Tibial artery (tissue), 4 donors: ENCODE results near the gene MYOD1.

Experiments
- DNase-seq, 2 donors: peaks; one replicate each; pipeline ENCODE4 v3.0.0-alpha.2; 2019
- H3K27ac ChIP-seq, 2 donors: fragments of 200-600 bp; sonication (generic) in 1 of 2; 1 replicate in 1 of 2; 2 replicates in 1 of 2; pipeline ENCODE4 v1.5.1; 2018 to 2019; ENCODE audit warnings: mild to moderate bottlenecking in 1 of 2
- H3K27me3 ChIP-seq, 2 donors: fragments of 200-600 bp; sonication (generic) in 1 of 2; one replicate each; pipeline versions ENCODE4 v1.5.1 to v1.6.0; 2016 to 2019
- H3K36me3 ChIP-seq, 3 donors: fragments of 200-600 bp; sonication (generic) in 2 of 3; one replicate each; pipeline ENCODE4 v1.5.1; 2016 to 2019; ENCODE audit warnings: mild to moderate bottlenecking in 2 of 3
- H3K4me1 ChIP-seq, 4 donors: fragments of 200-600 bp; sonication (generic) in 2 of 4; 1 replicate in 3 of 4; 2 replicates in 1 of 4; pipeline ENCODE4 v1.5.1; 2016 to 2019
- H3K4me3 ChIP-seq, 2 donors: fragments of 200-600 bp; sonication (generic) in 1 of 2; 1 replicate in 1 of 2; 2 replicates in 1 of 2; pipeline ENCODE4 v1.5.1; 2018 to 2019; ENCODE audit warnings: mild to moderate bottlenecking in 2 of 2
- H3K9me3 ChIP-seq, 3 donors: fragments of 200-600 bp; sonication (generic) in 1 of 3; one replicate each; pipeline ENCODE4 v1.5.1; 2016 to 2019
- intact Hi-C: fragments of 100-400 bp; cut with DNase I; formaldehyde crosslinking; loops from one replicate; pipeline ENCODE4 v1.15.0; 2023; ENCODE audit warnings: low total_unique reads
- TF ChIP-seq, protein P1 (sequence below), 2 experiments: fragments of 200-600 bp in 1 of 2; fragments of 450-650 bp in 1 of 2; IDR thresholded peaks; one replicate each; pipeline ENCODE4 v1.5.1; 2017 to 2019; ENCODE audit warnings: antibody characterized with exemption in 2 of 2, mild to moderate bottlenecking in 1 of 2, moderate library complexity in 1 of 2

Gene MYOD1

DNA sequence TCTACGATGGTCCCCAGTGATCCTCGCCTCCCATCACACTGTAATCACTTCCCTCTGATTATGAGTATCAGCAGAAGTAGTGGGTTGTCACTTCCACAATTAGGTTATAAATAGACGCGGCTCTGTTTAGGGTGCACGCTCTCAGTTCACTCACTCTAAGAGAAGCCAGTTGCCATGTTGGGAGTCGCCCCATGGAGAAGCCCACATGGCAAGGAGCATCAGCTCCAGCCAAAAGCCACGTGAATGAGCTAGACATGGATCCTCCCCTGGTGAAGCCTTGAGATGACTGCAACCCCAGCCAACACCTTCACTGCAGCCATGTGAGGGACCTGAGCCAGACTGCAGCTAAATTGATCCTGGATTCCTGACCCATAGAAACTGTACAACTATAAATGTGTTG lies 26.4 kb upstream of the MYOD1 start:
- no peaks in the 10 kb centered on the region for H3K4me1 ChIP-seq
- no peaks in the 10 kb centered on the region for H3K9me3 ChIP-seq

DNA sequence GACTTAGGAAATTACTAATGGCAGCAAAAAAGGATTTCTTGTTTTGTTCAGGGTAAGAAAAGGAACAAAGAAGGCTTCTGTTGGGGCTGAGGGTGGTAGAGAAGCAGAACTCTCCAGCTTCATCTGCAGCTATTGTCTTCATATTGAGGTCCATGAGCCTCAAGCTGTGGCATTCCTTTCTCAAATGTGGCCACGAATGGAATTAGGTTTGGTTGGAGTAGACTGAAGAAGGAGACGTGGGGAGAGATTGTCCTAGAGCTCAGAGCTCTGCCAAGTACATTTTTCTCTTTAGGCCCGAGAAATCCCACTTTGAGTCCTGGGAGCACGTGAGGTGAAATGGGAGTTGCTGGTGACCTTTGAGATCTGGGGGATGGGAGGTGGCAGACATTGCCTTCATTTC lies 25.8 kb upstream of the MYOD1 start:
- peaks cover 0 to 25% of the 10 kb centered on the region in 2 donors for H3K27me3 ChIP-seq
- H3K36me3 ChIP-seq, result no peaks in the 10 kb centered on the region
- TF ChIP-seq, protein P1, sequence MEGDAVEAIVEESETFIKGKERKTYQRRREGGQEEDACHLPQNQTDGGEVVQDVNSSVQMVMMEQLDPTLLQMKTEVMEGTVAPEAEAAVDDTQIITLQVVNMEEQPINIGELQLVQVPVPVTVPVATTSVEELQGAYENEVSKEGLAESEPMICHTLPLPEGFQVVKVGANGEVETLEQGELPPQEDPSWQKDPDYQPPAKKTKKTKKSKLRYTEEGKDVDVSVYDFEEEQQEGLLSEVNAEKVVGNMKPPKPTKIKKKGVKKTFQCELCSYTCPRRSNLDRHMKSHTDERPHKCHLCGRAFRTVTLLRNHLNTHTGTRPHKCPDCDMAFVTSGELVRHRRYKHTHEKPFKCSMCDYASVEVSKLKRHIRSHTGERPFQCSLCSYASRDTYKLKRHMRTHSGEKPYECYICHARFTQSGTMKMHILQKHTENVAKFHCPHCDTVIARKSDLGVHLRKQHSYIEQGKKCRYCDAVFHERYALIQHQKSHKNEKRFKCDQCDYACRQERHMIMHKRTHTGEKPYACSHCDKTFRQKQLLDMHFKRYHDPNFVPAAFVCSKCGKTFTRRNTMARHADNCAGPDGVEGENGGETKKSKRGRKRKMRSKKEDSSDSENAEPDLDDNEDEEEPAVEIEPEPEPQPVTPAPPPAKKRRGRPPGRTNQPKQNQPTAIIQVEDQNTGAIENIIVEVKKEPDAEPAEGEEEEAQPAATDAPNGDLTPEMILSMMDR (IDR thresholded peaks at IDR 0.05), result no peak
- no peaks in the 10 kb centered on the region for H3K9me3 ChIP-seq
- no peaks in the 10 kb centered on the region for H3K4me1 ChIP-seq
- no peak for DNase-seq
- no peak overlapping the region for H3K27ac ChIP-seq
- no peak overlapping the region for H3K4me3 ChIP-seq
- intact Hi-C loops, result no loop called here

More for the DNA sequence above, 26.4 kb upstream of the MYOD1 start:
- intact Hi-C loops, result no loop called here
- Histone ChIP-seq H3K27ac (no peak overlapping the region), H3K27me3 (peaks cover 0 to 30% of the 10 kb centered on the region in 2 donors), H3K4me3 (no peak overlapping the region), H3K36me3 (no peaks in the 10 kb centered on the region)
- TF ChIP-seq, protein P1 (IDR thresholded peaks at IDR 0.05), result no peak
- no peak for DNase-seq

DNA sequence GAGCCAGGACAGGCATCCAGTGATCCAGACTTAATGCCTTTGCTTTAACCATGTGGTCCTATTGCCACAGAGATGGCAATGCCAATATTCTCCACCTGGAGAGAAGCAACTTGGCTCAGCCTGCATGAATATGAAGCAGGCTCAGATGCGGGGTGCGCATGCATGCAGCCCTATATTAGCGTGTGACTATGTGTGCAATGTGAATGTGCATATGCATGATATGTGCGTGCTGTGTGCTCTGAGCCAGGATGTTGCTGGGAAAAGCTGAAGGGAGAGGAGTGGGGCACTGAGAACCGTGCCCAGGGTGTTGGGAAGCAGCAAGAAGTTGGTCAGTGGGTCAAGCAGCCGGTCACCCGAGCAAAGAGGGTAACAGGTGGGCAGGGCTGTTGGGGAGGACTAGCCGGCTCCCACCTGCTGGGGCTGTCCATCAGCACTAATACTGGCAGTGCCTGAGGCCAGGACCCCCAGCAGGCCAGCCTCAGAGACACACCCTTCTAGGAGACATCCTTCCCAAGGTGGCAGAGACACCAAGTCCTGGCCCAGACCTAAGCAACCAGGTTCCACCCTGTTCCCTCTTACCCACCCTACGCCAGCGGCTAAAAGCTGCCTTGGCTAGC lies 24.8 kb upstream of the MYOD1 start:
- no peak for DNase-seq
- Histone ChIP-seq H3K4me3 (no peak overlapping the region), H3K36me3 (no peaks in the 10 kb centered on the region), H3K4me1 (no peaks in the 10 kb centered on the region), H3K9me3 (no peaks in the 10 kb centered on the region), H3K27me3 (peaks cover 0 to 25% of the 10 kb centered on the region in 2 donors), H3K27ac (no peak overlapping the region)
- TF ChIP-seq, protein P1 (IDR thresholded peaks at IDR 0.05), result no peak
- intact Hi-C loops, result no loop called here

DNA sequence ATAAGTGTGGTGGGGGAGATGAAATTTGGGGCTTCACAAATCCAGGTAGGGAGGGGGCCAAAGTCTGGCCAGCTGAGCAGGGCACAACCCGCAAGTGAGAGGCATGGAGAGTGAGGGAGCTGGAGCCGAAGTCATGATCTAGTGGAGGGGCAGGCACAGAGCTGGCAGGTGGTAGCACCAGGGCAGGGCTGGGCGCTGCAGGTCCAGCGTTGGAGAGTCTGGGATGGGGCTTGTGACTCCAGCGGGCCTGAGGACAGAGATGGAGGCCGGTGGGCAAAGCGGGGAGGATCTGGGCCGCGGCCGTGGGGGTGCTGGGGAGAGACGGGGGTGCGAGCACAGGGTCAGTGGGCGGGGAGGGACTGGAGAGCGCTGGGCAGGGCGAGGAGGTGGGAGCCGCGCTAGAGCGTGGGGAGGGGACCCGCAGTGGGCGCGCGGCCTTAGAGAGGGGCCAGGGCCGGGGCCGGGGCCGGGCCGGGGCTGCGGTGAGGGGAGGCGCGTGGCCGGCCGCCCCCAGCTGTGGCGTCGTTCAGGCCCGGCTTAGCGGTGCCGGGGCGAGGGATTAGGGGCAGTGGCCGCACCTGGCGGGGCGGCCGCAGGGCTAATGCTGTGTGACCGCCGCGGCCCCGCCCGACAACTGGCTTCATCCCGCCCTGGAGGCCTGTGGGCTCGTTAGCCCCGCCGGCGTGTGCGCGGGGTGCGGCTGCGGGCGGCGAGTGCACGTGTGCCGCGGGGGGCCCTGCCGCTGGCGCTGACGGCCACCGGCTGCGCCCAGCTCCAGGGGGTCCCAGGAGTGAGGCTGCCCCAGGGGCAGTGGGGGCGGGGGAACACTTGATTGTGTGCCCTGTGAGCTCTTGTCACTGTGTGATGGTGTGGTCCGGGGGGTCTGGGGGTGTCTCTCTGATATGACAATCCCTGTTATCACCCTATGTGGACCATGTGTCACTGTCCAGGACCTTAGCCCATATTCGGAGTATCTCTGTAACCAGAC lies 23.6 kb upstream of the MYOD1 start:
- Histone ChIP-seq H3K9me3 (no peaks in the 10 kb centered on the region), H3K36me3 (no peaks in the 10 kb centered on the region), H3K27me3 (peaks cover 0 to 25% of the 10 kb centered on the region in 2 donors), H3K4me3 (no peak overlapping the region), H3K4me1 (no peaks in the 10 kb centered on the region), H3K27ac (no peak overlapping the region)
- TF ChIP-seq, protein P1 (IDR thresholded peaks at IDR 0.05), result no peak
- DNase-seq, result no peak
- intact Hi-C loops, result no loop called here

DNA sequence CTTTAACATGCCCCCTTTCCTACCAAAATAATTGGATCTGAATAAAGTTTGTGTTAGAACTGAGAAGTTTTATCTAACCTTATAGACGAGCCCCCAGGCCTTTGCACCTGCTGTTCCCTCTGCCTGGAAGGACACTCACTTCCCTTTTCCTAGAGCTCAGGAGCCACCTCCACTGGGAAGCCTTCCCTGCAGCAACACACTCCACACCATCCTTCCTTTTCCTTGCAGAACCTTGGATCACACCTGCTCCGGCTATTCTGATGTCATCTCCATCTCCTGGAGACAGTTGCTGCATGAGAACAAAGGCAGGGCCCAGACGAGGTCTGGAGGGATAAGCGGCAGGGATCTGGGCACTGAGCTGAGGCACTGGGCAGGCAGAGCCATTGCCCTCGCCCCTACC lies 22.6 kb upstream of the MYOD1 start:
- Histone ChIP-seq H3K4me1 (no peaks in the 10 kb centered on the region), H3K27ac (no peak overlapping the region), H3K4me3 (no peak overlapping the region), H3K27me3 (peaks cover 0 to 25% of the 10 kb centered on the region in 2 donors), H3K36me3 (no peaks in the 10 kb centered on the region), H3K9me3 (no peaks in the 10 kb centered on the region)
- TF ChIP-seq, protein P1 (IDR thresholded peaks at IDR 0.05), result no peak
- intact Hi-C loops, result no loop called here
- DNase-seq, result no peak
